Right ventricle myocardium inferior (tissue), 1 donor: ENCODE measurements around the gene PER1. TPM values are rescaled to one million over a fixed set of nuclear protein-coding genes. Genes with fewer than 3 reads are reported as not detected.

ENCODE experiments used
- ATAC-seq: fragments of 200-7000 bp; cut with Tn5 transposase; one replicate; pipeline ENCODE4 v1.9.1; 2020; ENCODE audit warnings: mild to moderate bottlenecking, moderate library complexity
- DNase-seq: peaks from one replicate; pipeline ENCODE4 v3.0.0; 2021; ENCODE audit errors: missing footprints
- intact Hi-C: fragments of 100-400 bp; cut with DNase I; formaldehyde crosslinking; loops from one replicate; pipeline ENCODE4 v1.11.0; 2022
- total RNA-seq: library from RNA; stranded (reverse); fragmentation: NEBNext Ultra II Directional; extraction: Animal tissue kit (Norgen Biotek cat#: 25700); gene quantifications from one replicate; pipeline ENCODE4 v1.2.1, GENCODE V29; 2021
- donor health status: DM: no; HTN: yes; CAD: no; lungs with severe emphysema.

PER1 gene
- total RNA-seq, 1 donor from 2014 or later: 124 TPM

GRCh38 chr17:8128125-8128784 is 23.9 kb downstream of the PER1 start:
- DNase-seq (no peak), ATAC-seq (no peak)
- intact Hi-C loops: no loop called here

- DNase-seq: no peak
- peak; percentile 59 for ATAC-seq
- intact Hi-C loops: no loop called here
Observed at GRCh38 chr17:8126491-8127066, 25.6 kb downstream of the PER1 start.

GRCh38 chr17:8125947-8126490 is 26.2 kb downstream of the PER1 start:
- ATAC-seq (peak; percentile 3), DNase-seq (no peak)
- intact Hi-C loops: no loop called here

GRCh38 chr17:8125154-8125946 is 26.9 kb downstream of the PER1 start:
- intact Hi-C loops: no loop called here
- DNase-seq (peak; percentile 83), ATAC-seq (peak; percentile 35)

- DNase-seq: no peak
- ATAC-seq: no peak
- intact Hi-C loops: no loop called here
Observed at GRCh38 chr17:8124350-8125153, 27.7 kb downstream of the PER1 start.

GRCh38 chr17:8123695-8124349 is 28.4 kb downstream of the PER1 start, which contains the start of gene HES7:
TSS of gene HES7 (minus strand) at chr17:8124106. CDS start at chr17:8124084, 22 bp downstream.
- DNase-seq (no peak), ATAC-seq (no peak)
- intact Hi-C loops: no loop called here

- DNase-seq (no peak), ATAC-seq (no peak)
- intact Hi-C loops: no loop called here
Observed at GRCh38 chr17:8122924-8123694, 29.1 kb downstream of the PER1 start.

GRCh38 chr17:8122422-8122923 is 29.7 kb downstream of the PER1 start:
- DNase-seq (no peak), ATAC-seq (no peak)
- intact Hi-C loops: no loop called here

- ATAC-seq (peak; percentile 15), DNase-seq (no peak)
- intact Hi-C loops: no loop called here
Observed at GRCh38 chr17:8121681-8122421, 30.4 kb downstream of the PER1 start.

GRCh38 chr17:8121407-8121680 is 30.9 kb downstream of the PER1 start:
- DNase-seq (no peak), ATAC-seq (no peak)
- intact Hi-C loops: no loop called here

GRCh38 chr17:8120520-8121406 is 31.4 kb downstream of the PER1 start:
- ATAC-seq (no peak), DNase-seq (peak; percentile 78)
- intact Hi-C loops: loop anchor here (1.0 kb wide), 1 partner anchor 39 kb away; no protein-coding TSS in a partner anchor

GRCh38 chr17:8119581-8120519 is 32.4 kb downstream of the PER1 start:
- DNase-seq (peak; percentile 87), ATAC-seq (peak; percentile 70)
- intact Hi-C loops: loop anchor here (1.0 to 2.0 kb wide), 4 partner anchors 39 to 103 kb away; no protein-coding TSS in a partner anchor

- peak; percentile 86 for ATAC-seq
- peak; percentile 96 for DNase-seq
- intact Hi-C loops: loop anchor here (1.0 to 2.0 kb wide), 3 partner anchors 58 to 104 kb away; no protein-coding TSS in a partner anchor
Observed at GRCh38 chr17:8118769-8119580, 33.2 kb downstream of the PER1 start.
